ENCODE data around the gene HK1. TPM values are rescaled to one million over a fixed set of nuclear protein-coding genes. Genes with fewer than 3 reads are reported as not detected.
A peak's percentile ranks its signal among the peaks of the same experiment; 100 is the strongest.

Gene HK1
- total RNA-seq, 3 donors from 2014 or later: 51.2 to 63.4 (median 57.4) TPM

DNA sequence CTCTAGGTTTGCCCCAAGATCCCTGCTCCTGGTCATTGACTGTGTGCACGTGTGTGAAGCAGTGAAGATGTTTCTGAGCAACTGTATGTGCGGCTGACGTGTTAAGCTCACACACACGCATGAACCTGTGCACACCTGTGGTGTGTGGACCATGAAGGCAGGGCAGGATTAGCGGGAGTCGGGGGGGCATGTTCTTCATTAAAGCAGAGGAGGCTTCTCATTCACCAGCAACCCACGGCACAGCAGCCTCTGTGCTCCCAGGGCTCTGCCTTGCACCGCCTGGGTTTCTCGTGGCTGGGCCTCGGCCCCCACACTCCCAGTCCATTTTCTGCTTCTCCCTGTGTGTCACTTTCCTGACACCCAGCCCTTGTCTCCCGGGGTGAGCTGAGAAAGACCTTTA lies 139.2 kb downstream of the HK1 start:
- no peak overlapping the region for H3K4me3 ChIP-seq
- H3K27ac ChIP-seq: no peak overlapping the region
- intact Hi-C loops (cut with DNase I; ENCODE audit: low total_unique reads): no loop called here

DNA sequence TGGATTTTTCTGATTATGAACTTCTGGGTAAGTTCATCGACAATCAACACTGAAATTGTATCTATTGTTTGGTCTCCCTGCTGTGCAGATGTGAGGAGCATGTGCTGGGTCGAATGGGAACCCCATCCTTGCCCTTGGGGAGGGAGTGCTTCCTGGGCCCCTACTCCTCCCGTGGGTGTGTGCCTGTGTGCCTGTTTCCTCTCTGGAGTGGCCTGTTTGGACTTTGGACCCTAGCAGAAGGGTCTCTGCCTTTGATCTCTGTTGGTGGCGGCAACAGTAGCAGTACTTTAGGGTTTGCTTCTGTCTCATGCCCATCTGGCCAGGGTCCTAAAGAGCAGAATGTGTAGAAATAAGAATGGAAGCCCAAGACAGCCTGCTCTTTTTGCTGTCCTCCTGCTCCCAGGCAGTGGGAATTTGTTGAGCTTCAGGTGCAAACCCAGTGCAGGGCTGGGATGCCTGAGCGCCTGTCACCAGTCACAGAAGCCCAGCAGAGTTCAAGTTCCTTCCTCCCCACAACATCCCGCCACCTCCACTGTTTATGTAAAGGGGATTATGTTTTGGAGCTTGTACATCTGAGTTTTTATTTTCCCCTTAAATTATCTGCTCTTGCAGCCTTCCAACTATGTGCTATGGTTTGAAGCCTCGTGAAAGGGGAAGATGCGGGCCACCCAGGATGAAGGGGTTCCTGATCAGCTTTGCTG lies 139.9 kb downstream of the HK1 start:
- Histone ChIP-seq H3K4me1 (no peaks in the 10 kb centered on the region), H3K36me3 (no peaks in the 10 kb centered on the region), H3K4me3 (no peak overlapping the region), H3K27me3 (no peaks in the 10 kb centered on the region), H3K9me3 (no peaks in the 10 kb centered on the region), H3K27ac (no peak overlapping the region)
- no peak for TF ChIP-seq POLR2A (IDR thresholded peaks at IDR 0.05)
- TF ChIP-seq, protein P1, sequence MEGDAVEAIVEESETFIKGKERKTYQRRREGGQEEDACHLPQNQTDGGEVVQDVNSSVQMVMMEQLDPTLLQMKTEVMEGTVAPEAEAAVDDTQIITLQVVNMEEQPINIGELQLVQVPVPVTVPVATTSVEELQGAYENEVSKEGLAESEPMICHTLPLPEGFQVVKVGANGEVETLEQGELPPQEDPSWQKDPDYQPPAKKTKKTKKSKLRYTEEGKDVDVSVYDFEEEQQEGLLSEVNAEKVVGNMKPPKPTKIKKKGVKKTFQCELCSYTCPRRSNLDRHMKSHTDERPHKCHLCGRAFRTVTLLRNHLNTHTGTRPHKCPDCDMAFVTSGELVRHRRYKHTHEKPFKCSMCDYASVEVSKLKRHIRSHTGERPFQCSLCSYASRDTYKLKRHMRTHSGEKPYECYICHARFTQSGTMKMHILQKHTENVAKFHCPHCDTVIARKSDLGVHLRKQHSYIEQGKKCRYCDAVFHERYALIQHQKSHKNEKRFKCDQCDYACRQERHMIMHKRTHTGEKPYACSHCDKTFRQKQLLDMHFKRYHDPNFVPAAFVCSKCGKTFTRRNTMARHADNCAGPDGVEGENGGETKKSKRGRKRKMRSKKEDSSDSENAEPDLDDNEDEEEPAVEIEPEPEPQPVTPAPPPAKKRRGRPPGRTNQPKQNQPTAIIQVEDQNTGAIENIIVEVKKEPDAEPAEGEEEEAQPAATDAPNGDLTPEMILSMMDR (IDR thresholded peaks at IDR 0.05): no peak
- no peak for TF ChIP-seq POLR2AphosphoS5 (IDR thresholded peaks at IDR 0.05)
- no peak for DNase-seq (ENCODE audit: low spot score in 2 of 2)
- intact Hi-C loops (cut with DNase I; ENCODE audit: low total_unique reads): no loop called here

More for the DNA sequence above, 139.2 kb downstream of the HK1 start:
- no peaks in the 10 kb centered on the region for H3K36me3 ChIP-seq
- no peaks in the 10 kb centered on the region for H3K4me1 ChIP-seq
- no peak for DNase-seq (ENCODE audit: low spot score in 2 of 2)
- H3K9me3 ChIP-seq: no peaks in the 10 kb centered on the region
- H3K27me3 ChIP-seq: no peaks in the 10 kb centered on the region
- TF ChIP-seq, protein P1 (IDR thresholded peaks at IDR 0.05): no peak
- TF ChIP-seq POLR2A (IDR thresholded peaks at IDR 0.05) (no peak), POLR2AphosphoS5 (IDR thresholded peaks at IDR 0.05) (no peak)

DNA sequence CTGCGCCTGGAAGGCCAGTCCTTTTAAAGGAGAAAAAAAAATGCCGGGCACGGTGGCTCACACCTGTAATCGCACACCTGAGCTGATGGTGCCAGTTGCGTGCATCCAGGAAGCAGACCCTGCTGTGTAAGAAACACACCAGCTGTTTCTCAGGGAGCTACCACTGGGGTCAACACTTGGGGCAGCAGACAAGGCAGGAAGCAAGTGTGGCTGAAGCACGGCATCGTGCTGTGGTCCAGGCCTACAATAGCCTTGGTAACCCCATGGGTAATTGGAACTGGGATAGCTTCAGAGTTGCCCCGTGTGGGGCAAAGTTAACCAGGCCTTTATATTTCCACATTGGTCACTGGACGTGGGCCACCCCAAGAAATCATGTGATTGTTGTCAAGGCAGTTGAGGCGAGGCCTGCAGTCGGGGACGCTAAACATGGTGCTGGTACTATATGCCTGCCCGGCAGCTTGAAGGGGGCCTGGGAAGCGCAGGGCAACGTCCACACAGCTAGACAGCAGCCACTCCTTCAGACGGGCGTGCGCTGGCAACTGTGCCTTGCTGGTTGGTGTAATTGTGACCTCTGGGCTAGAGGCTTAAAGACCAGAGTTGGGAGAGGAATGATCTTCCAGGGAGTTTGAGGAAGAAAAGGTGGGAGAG lies 140.9 kb downstream of the HK1 start:
- Histone ChIP-seq H3K27ac (no peak overlapping the region), H3K9me3 (no peaks in the 10 kb centered on the region), H3K4me3 (no peak overlapping the region), H3K4me1 (no peaks in the 10 kb centered on the region), H3K36me3 (no peaks in the 10 kb centered on the region), H3K27me3 (no peaks in the 10 kb centered on the region)
- intact Hi-C loops (cut with DNase I; ENCODE audit: low total_unique reads): no loop called here
- TF ChIP-seq, protein P1 (IDR thresholded peaks at IDR 0.05): no peak
- TF ChIP-seq POLR2A (IDR thresholded peaks at IDR 0.05) (no peak), POLR2AphosphoS5 (IDR thresholded peaks at IDR 0.05) (no peak)
- DNase-seq (ENCODE audit: low spot score in 2 of 2): no peak

DNA sequence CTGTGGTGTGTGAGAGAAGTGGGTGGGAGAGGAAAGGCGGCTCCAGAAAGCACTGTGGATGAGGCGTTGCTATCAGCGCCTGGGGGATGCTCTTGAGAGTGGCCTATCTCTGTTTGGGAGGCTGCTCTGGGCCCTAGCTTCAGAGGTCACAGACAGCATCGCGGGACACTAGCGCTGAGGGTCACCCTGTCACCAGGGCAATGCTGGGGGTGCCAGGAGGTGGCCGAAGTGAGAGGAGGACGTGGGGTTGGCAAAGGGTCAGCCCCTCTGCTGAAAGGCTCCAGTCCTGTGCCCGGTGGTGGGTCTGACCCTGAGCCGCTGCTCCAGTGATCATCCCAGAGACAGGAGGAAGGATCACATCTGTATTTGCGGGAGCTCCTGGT lies 141.4 kb downstream of the HK1 start:
- H3K4me1 ChIP-seq: no peaks in the 10 kb centered on the region
- no peaks in the 10 kb centered on the region for H3K27me3 ChIP-seq
- no peak for TF ChIP-seq POLR2AphosphoS5 (IDR thresholded peaks at IDR 0.05)
- TF ChIP-seq, protein P1 (IDR thresholded peaks at IDR 0.05): no peak
- no peak for TF ChIP-seq POLR2A (IDR thresholded peaks at IDR 0.05)
- intact Hi-C loops (cut with DNase I; ENCODE audit: low total_unique reads): no loop called here
- no peaks in the 10 kb centered on the region for H3K36me3 ChIP-seq
- no peak for DNase-seq (ENCODE audit: low spot score in 2 of 2)
- H3K4me3 ChIP-seq: no peak overlapping the region
- no peak overlapping the region for H3K27ac ChIP-seq
- no peaks in the 10 kb centered on the region for H3K9me3 ChIP-seq

DNA sequence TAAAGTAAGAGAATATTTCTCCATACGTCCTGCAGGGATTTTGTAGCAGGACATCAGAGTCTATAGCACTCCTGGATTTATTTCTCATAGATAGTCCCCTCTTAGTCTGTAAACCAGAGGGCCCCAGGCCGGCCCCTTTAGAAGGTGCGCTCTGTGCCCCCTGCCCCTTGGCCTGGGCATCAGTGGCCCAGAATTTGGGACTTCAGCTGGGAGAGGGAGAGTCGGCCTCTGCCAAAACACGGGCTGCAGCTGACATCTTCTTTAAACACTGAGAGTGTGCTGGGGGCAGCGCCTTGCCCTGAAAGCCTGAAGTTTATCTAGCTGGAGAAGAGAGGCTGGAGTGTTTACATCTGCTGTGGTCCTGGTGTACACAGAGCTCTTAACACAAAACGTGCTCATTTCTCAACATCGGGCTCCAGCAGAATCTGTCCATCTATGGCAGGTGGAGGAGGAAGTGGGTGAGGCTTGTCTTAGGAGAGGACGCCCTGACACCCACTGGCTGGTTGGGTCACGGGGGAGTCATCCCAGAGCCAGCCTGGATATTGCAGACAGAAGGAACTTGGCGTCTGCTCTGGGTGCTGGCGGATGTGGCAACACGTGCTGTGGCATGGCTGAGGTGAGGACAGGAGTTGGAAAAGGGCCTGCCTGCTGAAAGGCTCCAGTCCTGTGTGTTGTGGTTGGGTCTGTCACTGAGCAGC lies 143.5 kb downstream of the HK1 start:
- peak in 1 of 2 donors; percentile 51 for DNase-seq (ENCODE audit: low spot score in 2 of 2)
- Histone ChIP-seq H3K4me3 (no peak overlapping the region), H3K9me3 (no peaks in the 10 kb centered on the region), H3K27me3 (no peaks in the 10 kb centered on the region), H3K4me1 (no peaks in the 10 kb centered on the region), H3K27ac (peak overlapping the region in 1 of 2 donors; percentile 50), H3K36me3 (no peaks in the 10 kb centered on the region)
- intact Hi-C loops (cut with DNase I; ENCODE audit: low total_unique reads): no loop called here
- TF ChIP-seq POLR2A (IDR thresholded peaks at IDR 0.05) (no peak), POLR2AphosphoS5 (IDR thresholded peaks at IDR 0.05) (no peak)
- TF ChIP-seq, protein P1 (IDR thresholded peaks at IDR 0.05): no peak

Data from breast epithelium (tissue), 4 donors.